IPS DF 4.7 (cell line): ENCODE results near the gene MEGF11.

ENCODE experiments used
- DNase-seq: peaks from one replicate; pipeline ENCODE4 v3.0.0-alpha.2; 2013; ENCODE audit warnings: low spot score; ENCODE audit errors: extremely low read depth

The MEGF11 gene

DNA sequence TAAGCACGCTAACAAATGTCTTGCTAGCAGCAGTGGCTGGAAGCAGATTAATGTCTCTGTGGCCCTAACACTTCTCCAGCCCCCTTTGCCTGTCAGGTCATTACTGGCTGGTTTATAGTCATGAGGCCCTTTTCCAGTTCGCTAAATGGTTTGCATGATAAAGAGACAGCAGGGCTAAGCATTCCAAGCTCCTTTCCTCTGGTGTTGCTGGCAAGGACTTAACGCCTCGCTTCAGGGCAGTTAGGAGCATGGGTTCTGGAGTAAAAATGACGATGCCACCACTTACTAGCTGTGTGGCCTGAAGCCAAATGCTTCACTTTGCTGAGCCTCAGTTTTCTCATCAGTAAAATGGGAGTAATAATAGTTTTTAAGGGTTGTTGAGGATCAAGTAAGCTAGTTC is 185.9 kb downstream of the MEGF11 start:
- DNase-seq: peak; percentile 58

DNA sequence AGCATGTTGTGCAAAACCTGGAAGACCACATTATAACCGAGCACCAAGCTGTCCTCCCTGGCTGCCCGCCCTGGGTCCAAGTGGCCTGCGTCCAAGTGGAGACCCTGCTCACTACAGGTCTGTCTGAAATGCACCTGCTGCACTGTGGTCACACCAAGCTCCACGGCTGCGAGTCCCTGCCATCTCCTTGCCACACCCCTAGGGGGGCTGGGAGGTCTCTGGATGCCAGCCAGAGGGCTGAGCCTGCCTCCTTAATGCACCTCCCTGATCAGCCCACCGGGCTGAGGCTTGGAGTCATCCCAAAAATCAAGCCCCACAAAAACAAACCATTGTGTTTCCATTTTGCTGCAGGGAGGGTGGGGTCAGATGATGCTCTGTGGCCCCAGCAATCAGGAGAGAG is 187.1 kb downstream of the MEGF11 start:
- DNase-seq: no peak

GRCh38 chr15:66066005-66066404 is 187.5 kb downstream of the MEGF11 start:
- DNase-seq: no peak

DNA sequence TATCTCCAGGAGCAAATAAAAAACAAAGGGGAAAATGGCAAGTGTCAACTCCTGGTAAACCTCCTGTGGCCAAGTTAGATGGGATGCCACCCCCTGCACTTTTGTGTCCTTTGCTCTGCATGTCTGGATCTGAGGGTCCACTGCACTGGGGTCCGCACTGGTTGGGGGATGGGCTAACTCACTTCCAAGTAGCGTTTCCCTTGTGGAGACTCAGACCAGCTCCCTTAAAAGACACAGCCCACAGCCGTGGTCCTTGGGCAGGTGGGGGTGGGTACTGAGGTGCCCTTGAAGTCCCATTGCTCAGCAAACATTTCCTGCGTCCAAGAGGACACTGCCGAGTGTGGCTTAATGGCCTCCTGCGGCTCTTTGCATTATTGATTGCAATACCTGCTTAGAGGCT is 188.2 kb downstream of the MEGF11 start:
- DNase-seq: no peak

- no peak for DNase-seq
Measured at GRCh38 chr15:66063147-66063546, 190.4 kb downstream of the MEGF11 start.

DNA sequence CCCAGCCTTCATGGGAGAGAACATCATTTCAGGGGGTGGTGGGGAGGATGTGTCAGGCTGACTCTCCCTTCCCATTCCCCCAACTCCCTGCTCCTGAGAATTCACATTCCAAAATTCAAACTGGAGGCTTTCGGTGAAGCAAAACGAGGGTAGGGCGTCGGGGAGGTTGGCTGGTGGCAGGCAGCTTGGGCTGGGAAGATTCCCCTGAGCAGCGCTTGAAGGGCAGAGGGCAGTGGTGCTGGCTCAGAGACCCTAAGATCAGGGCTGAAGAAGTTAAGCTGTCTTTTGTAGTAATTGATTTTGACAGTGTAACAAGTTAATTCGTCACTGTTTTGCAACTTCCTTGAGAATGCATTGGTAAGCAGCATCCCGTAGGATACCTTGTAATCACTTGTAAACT is 196.5 kb downstream of the MEGF11 start:
- DNase-seq: no peak

- no peak for DNase-seq
Measured at GRCh38 chr15:66053991-66054390, 199.6 kb downstream of the MEGF11 start.

DNA sequence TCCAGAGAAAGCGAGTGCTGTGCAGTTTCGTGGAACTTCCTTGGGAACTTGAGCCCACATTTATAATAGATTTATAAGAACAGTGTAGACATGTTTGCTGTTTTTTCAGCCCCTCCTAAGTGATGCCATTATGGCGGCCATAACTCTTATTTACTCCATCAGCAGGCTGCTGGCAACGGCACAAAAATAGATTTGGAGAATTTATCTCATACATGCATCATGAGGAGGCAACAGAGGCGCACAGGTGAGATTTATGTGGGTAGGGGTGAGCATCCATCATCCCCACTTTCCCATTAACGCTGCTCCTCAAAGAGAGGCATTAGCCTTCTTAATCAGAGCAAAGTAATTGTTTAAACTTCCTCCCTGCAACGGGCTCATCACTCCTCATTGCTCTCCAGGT is 201.7 kb downstream of the MEGF11 start:
- no peak for DNase-seq

- no peak for DNase-seq
Measured at GRCh38 chr15:66050264-66050663, 203.3 kb downstream of the MEGF11 start.

DNA sequence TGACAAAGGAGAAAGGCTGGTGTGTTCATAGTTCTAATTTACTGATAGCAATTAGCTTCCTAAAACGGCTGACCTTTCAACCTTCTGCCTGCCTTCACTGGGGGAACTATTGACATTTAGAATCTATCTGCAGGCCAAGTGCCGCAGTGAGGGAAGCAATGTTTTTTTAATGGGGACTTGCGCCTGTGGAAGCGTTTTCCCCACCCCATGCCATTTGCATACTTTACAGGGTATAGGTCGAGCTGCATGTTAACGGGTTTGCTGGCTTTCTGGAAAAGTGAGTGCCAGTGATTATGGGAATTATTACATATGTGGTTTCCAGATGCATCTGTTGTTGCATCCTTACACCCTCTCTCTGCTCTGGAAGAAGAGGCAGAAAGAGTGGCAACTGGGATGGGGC is 204.2 kb downstream of the MEGF11 start:
- DNase-seq: no peak

DNA sequence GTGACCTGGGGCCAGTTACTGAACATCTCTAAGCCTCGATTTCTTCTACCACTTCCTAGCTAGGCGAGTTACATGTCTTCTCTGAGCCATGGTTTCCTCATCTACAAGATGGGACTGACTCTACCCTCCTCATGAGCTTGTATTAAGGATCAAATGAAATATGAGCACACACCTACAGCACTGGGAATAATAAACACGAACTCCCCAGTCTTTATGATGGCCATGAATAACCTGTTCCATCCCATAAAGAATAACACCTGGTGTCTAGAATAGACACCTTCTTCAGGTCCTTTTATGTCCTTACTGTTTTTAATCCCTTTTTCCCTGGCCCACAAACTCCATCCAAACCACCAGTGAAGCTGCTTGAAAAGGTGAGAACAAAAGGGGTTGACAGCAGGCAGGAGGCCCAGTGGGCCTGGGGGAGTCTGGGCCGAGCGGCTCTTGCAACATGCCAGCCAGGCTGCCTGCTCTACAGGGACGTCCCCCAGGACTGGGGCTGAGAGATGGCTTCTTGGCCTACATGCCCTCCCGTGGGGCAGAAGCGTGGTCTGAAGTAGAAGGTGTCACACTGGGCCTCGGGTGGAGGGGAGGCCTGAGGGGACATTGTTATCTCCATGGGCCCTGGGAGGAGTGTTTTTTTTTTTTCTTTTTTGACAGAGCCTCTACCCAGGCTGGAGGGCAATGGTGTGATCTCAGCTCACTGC is 206.1 kb downstream of the MEGF11 start:
- no peak for DNase-seq

DNA sequence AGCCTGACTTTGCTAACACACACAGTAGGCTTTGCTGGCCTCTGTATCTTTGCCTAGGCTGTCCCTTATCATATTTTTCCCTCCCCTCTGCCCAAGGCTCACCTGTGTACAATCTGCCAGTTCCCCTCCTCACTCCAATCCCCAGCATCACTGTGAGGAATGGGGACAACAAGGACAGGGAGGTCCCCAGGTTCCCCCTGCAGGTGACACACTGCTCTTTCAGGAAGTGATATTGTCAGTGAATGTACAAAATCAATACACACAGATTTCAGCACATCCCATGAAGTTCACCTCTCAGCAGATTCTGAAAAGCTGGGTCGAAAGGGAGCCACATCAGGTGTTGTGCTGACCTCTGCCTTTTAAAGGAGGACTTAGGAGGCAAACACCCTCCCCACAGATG is 206.8 kb downstream of the MEGF11 start:
- DNase-seq: no peak

- DNase-seq: no peak
Measured at GRCh38 chr15:66046326-66046725, 207.2 kb downstream of the MEGF11 start.

- no peak for DNase-seq
Measured at GRCh38 chr15:66045542-66045941, 208.0 kb downstream of the MEGF11 start.

- DNase-seq: no peak
Measured at GRCh38 chr15:66044837-66045236, 208.7 kb downstream of the MEGF11 start.

DNA sequence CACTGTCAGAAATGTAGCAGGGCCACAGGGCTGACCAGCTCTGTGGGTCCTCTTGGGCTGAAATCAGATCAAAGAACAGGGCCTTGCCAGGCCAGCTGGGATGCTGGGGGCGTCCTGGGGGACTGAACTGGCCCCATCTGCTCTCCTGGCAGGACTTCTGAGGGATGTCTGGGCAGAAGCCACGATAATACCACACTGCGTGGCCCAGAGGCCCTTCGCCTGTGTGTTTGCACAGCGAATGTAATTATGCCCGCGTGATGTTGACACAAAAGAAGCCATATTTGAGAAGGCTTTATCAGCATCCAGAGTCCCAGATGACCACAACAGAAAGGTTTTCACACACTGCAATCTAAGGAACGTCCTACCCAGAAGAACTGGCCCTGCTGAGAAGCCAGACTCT is 210.3 kb downstream of the MEGF11 start:
- no peak for DNase-seq

DNA sequence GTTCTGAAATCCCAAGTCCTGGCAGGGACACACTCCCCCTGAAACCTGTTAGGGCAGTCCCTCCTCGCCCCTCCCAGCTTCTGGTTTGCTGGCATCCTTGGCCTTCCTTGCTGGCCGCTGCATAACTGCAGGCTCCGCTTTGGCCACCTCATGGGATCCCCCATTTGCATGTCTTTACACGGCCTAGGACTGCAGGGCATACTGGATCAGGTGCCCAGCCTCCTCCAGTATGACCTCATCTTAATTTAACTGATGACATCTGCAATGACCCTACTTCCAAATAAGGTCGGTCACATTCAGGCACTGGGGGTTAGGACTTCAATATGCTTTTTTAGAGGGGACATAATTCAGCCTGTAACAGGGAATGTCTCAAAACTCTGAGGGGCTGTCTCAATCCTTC is 210.9 kb downstream of the MEGF11 start:
- DNase-seq: no peak

DNA sequence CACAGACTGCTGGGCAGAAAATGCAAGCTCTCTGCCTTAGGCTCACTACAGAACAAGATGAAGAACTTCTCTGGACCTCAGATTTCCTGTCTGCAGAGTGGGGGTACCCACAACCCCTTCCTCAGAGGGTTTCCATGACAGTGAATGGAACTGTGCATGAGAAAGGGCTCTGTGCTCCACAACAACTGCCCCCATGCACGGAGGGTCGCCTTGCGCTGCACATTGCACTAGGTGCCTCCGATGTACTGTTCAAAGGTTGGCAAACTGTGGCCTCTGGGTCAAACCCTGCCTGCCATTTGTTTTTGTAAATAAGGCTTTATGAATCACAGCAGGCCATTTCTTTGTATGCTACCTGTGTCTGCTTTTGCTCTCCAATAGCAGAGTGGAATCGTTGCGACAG is 212.3 kb downstream of the MEGF11 start:
- DNase-seq: no peak

GRCh38 chr15:66040211-66040892 is 213.2 kb downstream of the MEGF11 start:
- DNase-seq: no peak

GRCh38 chr15:66039117-66039871 is 214.3 kb downstream of the MEGF11 start:
- no peak for DNase-seq

DNA sequence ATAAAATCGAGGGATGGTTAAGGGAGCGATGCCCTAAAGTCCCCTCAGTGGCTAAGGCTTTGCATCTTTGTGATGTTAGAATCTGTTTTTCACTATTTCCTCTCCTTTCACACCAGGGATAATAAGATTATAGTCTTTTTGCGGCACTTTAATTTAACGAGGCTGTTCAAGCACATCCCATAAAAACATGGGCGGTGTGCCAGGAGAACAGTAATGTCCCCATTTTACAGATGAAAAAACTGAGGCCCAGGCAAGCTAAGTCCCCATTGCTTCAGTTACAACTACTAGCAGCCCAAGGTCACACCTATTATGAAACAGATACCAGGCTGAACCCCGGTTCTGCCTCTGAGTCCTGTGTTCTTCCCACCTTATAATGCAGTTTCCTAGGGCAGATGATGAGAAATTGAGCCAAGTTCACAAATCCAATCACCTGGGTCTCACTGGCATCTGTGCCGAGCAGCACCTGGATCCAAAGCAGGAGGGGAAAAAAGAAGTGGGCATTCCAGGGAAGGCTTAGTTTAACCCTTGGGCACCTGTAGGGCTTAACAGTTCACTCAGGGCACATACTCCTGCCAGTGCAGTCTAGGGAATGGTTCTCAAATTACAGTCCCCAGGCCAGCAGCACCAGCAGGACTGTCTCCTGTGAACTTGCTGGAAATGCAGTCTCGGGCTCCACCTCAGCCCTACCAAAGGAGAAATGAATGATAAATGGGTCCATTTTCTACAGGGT is 215.0 kb downstream of the MEGF11 start:
- no peak for DNase-seq

DNA sequence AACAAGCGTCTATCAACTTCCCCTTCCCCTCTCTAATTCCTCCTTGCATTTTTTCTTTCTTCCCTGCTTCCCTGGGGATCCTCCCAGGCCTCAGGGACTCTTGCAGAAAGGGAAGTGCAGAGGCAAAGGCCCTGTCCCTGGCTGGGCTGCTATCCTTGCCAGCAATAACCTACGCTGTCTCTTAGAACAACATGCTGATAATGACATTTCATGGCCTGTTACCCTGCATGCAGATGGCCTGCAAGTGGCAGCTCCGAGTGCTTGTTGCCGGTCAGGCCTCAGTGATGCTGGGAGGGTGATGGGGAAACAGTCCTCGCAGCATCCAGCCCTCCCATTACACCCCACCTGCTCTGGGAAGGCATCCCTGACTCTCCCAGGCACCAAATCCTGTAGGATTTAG is 216.7 kb downstream of the MEGF11 start:
- DNase-seq: no peak
